ENCODE results near the gene VPS8. TPM values are rescaled to one million over a fixed set of nuclear protein-coding genes. Genes with fewer than 3 reads are reported as not detected.

VPS8 gene
- 10 to 100 TPM; 26.8 to 34.8 (median 33.0) TPM for total RNA-seq (2021; fragmentation: NEBNext Ultra II Directional; extraction: Animal tissue kit (Norgen Biotek cat#: 25700))
- long read RNA-seq, full-length matches to known transcripts: 1 of 15 reads
- long read RNA-seq, partial matches to known transcripts: 9 of 15 reads
- long read RNA-seq, other reads (novel, unspliced or antisense): 5 of 15 reads

DNA sequence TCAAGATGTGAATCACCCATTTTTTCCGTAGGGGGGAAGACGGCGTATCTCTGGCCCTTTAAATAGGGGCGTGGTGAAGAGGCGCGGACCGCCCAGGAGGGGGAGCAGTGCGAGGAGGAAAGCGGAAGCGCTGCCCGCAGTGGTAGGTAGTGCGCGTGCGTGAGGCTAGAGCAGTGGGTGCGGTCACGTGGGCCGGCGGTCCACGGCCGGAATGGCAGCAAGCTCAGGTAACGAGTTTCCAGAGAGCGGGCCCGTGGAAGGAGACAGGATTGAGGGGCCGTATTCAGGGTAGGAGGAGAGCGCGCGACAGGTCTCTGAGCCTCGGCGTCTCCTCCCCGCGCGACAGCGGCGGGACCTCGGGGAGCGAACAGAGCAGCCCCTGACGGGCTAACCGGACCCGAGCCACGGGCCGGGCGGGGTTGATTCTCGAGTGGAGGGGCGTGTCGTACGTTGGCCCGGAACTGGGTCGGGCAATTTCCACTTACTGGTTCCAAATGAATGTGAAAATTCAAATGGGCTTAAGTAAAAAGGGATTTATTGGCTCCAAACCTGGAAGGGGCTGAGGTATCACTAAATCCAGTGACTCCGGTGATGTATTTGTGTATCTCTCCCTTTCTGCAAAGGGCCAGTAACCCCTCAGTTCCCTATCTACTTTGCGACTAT lies at the start of gene VPS8:
TSS of gene VPS8 (plus strand) at position 168 of the 663 bp plus-strand sequence. CDS start 12,467 bp downstream, outside the sequence.
- no peaks in the 10 kb centered on the region for H3K9me3 Mint-ChIP-seq
- TF ChIP-seq, protein P1, sequence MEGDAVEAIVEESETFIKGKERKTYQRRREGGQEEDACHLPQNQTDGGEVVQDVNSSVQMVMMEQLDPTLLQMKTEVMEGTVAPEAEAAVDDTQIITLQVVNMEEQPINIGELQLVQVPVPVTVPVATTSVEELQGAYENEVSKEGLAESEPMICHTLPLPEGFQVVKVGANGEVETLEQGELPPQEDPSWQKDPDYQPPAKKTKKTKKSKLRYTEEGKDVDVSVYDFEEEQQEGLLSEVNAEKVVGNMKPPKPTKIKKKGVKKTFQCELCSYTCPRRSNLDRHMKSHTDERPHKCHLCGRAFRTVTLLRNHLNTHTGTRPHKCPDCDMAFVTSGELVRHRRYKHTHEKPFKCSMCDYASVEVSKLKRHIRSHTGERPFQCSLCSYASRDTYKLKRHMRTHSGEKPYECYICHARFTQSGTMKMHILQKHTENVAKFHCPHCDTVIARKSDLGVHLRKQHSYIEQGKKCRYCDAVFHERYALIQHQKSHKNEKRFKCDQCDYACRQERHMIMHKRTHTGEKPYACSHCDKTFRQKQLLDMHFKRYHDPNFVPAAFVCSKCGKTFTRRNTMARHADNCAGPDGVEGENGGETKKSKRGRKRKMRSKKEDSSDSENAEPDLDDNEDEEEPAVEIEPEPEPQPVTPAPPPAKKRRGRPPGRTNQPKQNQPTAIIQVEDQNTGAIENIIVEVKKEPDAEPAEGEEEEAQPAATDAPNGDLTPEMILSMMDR (IDR thresholded peaks at IDR 0.05): peak; percentile 83
- peaks cover 11% of the 10 kb centered on the region; the same call in 1 of the 2 replicates for H3K36me3 Mint-ChIP-seq (ENCODE audit: low read depth)
- peak within 1 kb of the TSS; percentile 95 for H3K27ac Mint-ChIP-seq
- peaks cover 3% of the 10 kb centered on the region; the same call in 1 of the 2 replicates for H3K27me3 Mint-ChIP-seq (ENCODE audit: insufficient read depth)
- peaks cover 62% of the 10 kb centered on the region for H3K4me1 Mint-ChIP-seq (ENCODE audit: low read depth)
- peak; percentile 91 for DNase-seq
- H3K4me3 Mint-ChIP-seq: peak within 1 kb of the TSS; percentile 98

GRCh38 chr3:184764191-184764590 lies 47.8 kb upstream of the VPS8 start:
- no peak overlapping the region for H3K4me3 Mint-ChIP-seq
- no peaks in the 10 kb centered on the region for H3K36me3 Mint-ChIP-seq (ENCODE audit: low read depth)
- H3K4me1 Mint-ChIP-seq (ENCODE audit: low read depth): peaks cover 31% of the 10 kb centered on the region
- H3K27ac Mint-ChIP-seq: no peak overlapping the region
- TF ChIP-seq, protein P1 (IDR thresholded peaks at IDR 0.05): no peak
- no peak for DNase-seq
- peaks cover 10% of the 10 kb centered on the region for H3K27me3 Mint-ChIP-seq (ENCODE audit: insufficient read depth)
- H3K9me3 Mint-ChIP-seq: no peaks in the 10 kb centered on the region

DNA sequence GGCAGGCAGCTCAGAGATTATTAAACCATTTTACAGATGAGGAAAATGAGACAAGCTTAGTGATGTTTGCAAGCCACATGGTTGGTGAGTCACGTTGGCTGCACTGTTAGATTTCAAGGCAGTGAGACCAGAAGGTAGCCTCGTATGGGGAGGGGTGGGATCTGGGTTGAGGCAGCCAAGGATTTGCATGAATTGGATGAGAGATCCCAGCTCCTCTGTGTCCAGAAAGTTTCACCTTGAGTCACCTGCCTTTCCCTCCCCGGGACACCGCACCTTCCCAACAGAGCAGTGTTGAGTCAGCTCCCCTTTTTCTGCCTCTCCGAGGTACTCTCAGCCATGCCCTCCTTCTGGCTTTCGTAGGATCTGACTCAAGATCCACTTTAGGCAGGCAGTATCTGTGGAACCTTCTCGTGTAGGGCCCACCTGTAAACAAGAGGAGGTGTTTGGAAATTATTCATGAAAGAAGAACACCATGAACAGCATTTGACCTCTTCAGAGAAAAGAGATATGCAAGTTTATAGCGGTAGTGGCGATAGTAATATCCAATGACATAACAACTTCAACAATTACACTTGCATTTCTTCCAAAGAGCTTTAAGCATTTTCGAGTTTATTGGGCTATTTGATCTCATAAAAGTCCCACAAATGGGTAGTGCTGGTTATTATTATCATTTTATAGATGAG lies 46.8 kb upstream of the VPS8 start:
- no peak for DNase-seq
- Mint-ChIP-seq H3K9me3 (no peaks in the 10 kb centered on the region), H3K4me3 (no peak overlapping the region; the same call in 1 of the 2 replicates), H3K36me3 (ENCODE audit: low read depth) (no peaks in the 10 kb centered on the region), H3K27me3 (ENCODE audit: insufficient read depth) (peaks cover 12% of the 10 kb centered on the region), H3K4me1 (ENCODE audit: low read depth) (peaks cover 37% of the 10 kb centered on the region), H3K27ac (no peak overlapping the region)
- TF ChIP-seq, protein P1 (IDR thresholded peaks at IDR 0.05): no peak

DNA sequence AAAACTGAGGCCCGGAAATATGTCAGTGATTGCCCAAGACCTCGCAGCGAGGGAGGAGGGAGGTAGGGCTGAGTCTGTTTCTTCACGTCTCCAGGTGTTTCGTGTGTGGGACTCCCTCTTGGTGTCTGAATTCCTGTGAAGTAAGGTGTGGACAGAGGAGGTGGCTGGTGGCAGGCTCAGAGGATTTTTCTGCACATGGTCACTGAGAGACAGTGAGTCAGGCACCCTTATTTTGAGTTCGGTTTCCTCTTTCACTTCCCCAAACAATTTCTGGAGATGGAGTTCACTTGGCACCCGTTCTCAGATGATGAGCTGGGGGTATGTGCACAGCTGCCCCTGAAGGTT lies 46.3 kb upstream of the VPS8 start:
- no peaks in the 10 kb centered on the region for H3K36me3 Mint-ChIP-seq (ENCODE audit: low read depth)
- TF ChIP-seq, protein P1 (IDR thresholded peaks at IDR 0.05): no peak
- no peak for DNase-seq
- H3K27me3 Mint-ChIP-seq (ENCODE audit: insufficient read depth): peaks cover 16% of the 10 kb centered on the region
- H3K4me1 Mint-ChIP-seq (ENCODE audit: low read depth): peaks cover 35% of the 10 kb centered on the region
- H3K4me3 Mint-ChIP-seq: no peak overlapping the region; the same call in 1 of the 2 replicates
- no peaks in the 10 kb centered on the region for H3K9me3 Mint-ChIP-seq
- no peak overlapping the region for H3K27ac Mint-ChIP-seq

GRCh38 chr3:184766555-184767261 lies 45.3 kb upstream of the VPS8 start:
- peaks cover 21% of the 10 kb centered on the region for H3K27me3 Mint-ChIP-seq (ENCODE audit: insufficient read depth)
- H3K4me1 Mint-ChIP-seq (ENCODE audit: low read depth): peaks cover 26% of the 10 kb centered on the region
- H3K4me3 Mint-ChIP-seq: peak overlapping the region; percentile 18; the same call in 1 of the 2 replicates
- H3K9me3 Mint-ChIP-seq: no peaks in the 10 kb centered on the region
- TF ChIP-seq, protein P1 (IDR thresholded peaks at IDR 0.05): no peak
- no peak overlapping the region for H3K27ac Mint-ChIP-seq
- DNase-seq: no peak
- no peaks in the 10 kb centered on the region for H3K36me3 Mint-ChIP-seq (ENCODE audit: low read depth)
